Erythroblast (primary cell): Measurements from ENCODE around the gene MTX3.

ENCODE experiments used
- DNase-seq, 2 experiments: peaks; one replicate each; lab custom pipeline; 2025; lab: John Stamatoyannopoulos, UW
- GATA1 ChIP-seq: IDR thresholded peaks from 2 replicates; pipeline ENCODE4 v1.6.1; 2011; ENCODE audit warnings: low read depth, mild to moderate bottlenecking, control low read depth, low read length, moderate library complexity
- POLR2A ChIP-seq: IDR thresholded peaks from 2 replicates; pipeline ENCODE4 v1.6.1; 2011; ENCODE audit warnings: mild to moderate bottlenecking, low read length

The MTX3 gene

DNA sequence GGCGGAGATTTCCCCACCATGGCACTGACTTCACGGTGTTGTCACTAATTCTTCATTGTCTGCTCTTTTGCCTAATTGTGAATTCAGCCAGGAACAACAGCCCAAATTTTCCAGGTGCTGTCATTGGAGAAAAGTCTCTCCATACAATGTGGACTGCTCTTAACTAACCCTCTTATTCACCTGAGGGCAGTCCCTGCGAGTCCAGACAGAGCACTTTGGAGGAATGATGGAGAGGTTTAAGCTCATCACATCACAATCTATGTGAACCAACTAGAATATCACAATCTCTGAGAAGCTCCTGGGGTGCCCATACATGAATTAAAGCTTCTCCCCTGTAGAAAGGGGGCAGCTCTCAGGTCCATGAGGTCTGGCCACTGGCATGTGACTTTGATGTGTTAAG lies 56.4 kb downstream of the MTX3 start:
- no peak for TF ChIP-seq GATA1
- TF ChIP-seq POLR2A: no peak
- no peak for DNase-seq

DNA sequence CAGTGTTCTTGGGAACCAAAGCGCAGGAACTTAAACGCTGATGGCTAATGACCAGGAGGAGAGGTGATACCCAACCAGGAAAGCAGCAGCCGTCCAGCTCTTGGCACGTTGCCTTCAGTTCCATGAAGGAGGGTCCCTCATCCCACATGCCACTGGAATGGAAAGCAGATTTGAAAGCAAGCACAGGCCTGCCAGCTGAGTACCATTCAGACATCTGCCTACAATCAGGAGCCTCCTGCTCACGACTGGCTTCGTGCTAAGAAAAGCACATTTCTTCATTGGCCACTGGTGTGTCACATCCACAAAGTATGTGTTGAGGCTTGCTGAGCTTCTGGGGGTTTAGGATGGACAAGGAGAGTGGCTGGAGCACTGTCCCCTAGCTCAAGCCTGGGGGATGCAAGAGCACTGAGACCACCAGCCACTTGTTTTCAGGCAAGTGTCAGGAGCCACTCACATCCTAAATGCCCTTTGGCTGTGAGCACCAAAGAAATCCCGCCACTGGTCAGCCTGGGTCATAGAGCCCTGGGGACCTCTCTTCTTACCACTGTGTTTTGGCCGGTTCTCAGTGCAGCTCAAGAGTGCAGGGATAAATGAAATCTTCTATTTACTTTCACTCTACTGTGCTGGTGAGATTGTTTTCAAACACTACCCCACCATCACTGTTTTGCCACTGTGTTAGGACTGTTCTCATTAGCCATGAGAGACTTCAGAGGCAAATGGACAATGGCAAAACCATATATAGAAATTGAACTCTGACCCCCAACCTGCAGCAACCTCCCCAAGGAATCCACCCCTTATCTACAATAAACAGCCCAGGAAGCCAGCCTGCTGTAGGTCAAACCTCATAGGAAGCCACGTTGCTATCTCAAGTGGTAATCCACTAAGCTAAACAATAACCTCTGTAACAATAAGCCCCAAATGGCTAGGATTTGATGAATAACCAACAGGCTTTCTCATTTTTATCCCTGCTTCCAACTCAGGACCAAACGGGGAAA lies 58.3 kb downstream of the MTX3 start:
- TF ChIP-seq GATA1: no peak
- TF ChIP-seq POLR2A: no peak
- DNase-seq: no peak

DNA sequence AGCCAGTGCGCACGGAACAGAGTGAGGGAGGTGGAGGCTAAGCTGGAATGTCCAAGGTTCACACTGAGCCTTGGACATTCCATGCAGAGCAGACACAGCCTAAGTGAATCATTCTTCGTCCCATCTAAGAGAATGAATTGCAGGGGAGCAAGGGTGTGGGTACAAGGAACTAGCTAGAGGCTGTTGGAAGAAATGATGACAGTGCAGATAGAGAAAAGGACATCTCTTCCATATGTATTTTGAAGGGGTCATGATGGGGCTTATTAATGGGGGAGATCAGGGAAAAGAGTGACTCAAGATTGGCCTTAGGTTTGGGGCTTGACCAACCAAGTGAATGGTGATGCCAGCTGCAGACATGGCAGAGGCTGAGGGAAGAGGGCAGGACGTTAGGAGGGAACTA lies 59.2 kb downstream of the MTX3 start:
- DNase-seq: no peak
- TF ChIP-seq GATA1 (no peak), POLR2A (no peak)

DNA sequence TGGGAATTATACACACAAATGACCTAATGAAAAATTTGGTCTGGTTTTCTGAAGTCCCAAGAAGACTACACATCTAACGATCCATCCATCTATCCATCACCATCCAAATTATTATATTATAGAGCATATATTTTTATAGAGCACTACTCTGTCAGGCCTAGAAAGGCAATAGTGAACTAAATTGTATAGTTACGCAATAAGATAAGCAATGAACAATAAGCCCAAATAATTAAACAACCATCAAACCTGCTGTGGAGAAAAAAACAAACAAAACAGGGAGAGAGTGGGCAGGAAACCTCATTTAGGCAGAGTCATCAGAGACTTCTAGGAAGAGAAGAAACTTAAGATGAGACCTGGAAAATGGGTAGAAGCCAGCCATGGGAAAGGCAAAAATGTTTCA lies 59.7 kb downstream of the MTX3 start:
- no peak for DNase-seq
- TF ChIP-seq POLR2A: no peak
- no peak for TF ChIP-seq GATA1

DNA sequence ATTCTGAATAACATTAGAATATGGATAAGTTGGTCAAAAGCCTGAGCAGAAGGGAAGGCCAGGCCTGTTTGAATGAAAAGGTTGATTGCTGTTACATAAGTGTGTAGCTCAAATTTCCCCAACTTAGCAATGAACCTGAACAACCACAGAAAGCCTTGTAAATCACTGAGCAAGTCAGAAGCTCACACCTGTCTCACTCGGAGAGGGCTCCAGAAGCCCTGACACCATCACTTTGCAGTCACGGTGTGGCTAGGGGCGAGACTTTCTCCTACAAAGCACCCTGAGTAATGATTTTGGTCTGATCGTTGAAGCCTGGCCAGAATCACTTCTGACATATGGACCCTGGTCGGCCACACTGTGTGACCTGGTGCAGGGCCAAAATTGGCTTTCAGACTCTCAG lies 62.0 kb downstream of the MTX3 start:
- DNase-seq: no peak
- TF ChIP-seq POLR2A: no peak
- no peak for TF ChIP-seq GATA1
